ENCODE results near the gene LETM1.

LETM1 gene

DNA sequence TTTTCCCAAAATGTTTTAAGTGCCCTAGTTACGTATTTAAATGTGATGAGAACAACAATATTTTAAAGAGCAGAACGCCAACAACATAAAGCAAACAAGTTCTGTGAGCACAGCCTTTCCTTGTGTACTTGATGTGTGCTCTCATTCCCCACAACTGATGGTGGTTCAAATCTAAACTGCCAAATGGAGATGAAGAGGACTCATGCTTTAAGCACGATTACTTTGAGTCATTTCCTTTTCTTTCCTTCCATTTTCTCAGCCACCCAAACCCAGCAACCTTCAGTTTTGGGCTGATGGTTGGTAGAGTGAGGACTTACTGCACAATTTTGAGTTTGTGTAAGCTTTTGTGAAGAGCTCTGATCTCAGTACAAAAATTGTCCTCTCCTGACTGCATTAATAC, 16.9 kb upstream of the LETM1 start:
- DNase-seq (ENCODE audit: low read depth in 2 of 2), result no peak

DNA sequence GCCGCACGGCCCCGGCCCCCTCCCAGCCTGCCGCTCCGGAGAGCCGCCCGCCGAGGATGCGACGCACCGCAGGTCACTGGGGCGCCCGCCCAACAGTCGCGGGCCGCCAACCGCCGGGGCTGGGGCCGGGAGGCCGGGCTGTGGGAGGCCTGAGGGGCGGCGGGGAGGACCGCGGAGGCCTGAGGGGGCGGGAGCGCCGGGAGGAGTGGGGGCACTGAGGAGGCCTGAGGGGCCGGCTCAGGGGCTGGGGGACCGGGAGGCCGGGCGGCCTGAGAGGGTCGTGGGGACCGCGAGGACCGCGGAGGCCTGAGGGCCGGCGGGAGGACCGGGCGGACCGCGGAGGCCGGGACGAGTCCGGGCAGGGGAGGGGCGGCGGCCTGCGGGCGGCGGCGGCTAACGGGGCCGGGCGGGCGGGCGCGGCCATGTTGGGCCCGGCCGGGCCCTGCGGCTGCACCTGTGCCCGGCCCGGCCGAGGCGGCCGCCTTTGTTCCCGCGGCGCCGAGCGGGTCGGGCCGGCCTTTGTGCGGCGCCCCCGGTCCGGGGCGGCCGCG, 15.6 kb upstream of the LETM1 start:
- DNase-seq (ENCODE audit: low read depth in 2 of 2), result peak in 1 of 2 donors; percentile 21

DNA sequence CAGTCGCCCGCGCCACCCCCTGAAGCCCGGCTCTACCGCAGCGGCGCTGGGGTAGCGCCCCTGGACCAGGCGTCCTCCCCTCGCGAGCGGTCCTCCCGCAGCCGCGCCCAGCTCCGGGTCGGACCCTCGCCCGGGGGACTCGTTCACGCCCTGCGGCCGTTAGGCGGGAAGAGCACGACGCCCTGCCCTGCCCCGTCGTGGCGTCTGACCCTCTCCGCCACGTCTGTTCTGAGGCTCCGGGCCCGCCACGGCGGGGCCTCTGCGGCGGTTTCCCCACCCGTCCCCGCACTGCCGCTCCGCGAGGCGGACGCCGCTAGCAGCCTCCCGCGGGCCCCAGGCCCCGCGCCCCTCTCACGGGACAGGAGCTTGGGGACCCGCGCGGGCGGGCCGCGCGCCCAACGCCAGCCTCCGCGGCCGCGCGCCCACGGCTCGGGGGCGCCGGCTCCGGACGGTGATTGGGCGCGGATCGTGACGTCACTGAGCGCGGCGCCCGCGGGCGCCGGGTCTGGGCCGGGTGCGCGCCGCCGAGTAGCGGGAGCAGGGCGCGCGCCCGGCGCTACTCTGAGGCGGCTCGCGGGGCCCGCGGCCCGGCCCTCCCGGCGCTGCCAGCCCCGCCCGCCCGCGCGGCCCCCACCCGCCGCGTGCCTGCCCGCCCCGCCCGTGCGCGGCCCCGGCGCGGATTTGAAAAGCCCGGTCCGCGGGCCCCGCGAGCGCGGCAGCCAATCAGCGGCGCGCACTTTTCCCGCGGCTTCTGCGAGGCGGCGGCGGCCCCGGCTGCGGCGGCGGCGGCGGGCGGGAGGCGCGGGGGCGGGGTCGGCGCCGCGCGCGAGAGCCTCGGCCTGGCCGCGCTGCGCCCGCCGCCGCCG, 14.9 kb upstream of the LETM1 start, which contains the start of gene NSD2:
TSS of gene NSD2 (plus strand) at position 816 of the 866 bp plus-strand sequence. CDS start 29,262 bp downstream, outside the sequence.
- DNase-seq (ENCODE audit: low read depth in 2 of 2), result peak; percentile 72 to 86

DNA sequence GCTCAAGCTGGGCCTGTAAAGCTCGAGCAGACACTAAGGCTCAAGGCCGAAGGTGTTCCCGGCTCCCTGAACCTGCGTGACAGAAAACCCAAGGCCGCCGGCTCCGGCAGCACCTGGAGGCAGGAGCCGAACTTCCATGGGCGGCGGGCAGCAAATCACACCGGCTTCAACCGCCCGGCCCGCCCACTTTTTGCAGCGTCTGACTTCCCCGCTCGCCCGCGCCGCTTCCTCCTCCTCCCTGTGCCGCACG, 14.3 kb upstream of the LETM1 start:
- DNase-seq (ENCODE audit: low read depth in 2 of 2), result peak; percentile 70 to 71

DNA sequence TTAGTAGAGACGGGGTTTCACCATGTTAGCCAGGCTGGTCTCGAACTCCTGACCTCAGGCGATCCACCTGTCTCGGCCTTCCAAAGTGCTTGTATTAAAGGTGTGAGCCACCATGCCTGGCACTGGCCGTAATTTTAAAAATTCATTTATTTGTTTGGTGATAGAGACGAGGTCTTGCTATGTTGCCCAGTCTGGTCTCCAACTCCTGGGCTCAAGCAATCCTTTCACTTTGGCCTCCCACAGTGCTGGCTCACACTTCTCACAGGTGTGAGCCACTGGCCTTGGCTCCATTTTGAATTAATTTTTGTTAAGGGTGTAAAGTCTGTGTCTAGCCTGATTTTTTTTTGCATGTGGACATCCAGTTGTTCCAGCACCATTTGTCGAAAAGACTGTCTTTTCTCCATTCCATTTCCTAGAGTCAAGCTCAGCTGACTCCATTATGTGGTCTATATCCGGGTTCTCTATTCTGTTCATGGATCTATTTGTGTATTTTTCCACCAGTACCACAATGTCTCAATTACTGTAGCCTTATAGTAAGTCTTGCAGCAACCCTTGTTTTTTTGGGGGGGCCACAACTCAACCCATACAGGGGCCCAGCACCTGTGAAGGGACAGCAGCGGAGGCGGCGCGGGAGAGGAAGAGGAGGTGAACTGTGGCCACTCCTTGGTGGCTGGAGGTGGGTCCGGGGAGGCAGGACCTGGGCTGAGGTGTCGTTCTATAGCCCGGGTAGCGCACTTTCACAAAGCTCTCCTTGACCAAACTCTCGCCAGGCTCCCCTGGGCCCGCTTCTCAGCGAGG, 13.8 kb upstream of the LETM1 start:
- DNase-seq (ENCODE audit: low read depth in 2 of 2), result no peak

DNA sequence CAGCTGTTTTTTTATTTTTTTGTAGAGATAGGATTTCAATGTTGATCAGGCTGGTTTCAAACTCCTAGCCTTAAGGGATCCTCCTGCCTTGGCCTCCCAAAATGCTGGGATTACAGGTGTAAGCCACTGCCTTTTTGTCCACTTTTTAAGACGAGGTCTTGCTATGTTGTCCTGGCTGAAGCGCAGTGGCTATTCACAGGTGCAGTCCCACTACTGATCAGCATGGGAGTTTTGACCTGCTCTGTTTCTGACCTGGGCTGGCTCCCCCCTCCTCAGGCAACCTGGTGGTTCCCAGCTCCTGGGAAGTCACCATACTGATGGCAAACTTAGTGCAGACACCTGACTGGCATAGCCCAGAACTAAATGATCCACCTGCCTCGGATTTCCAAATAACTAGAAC, 13.0 kb upstream of the LETM1 start:
- no peak for DNase-seq (ENCODE audit: low read depth in 2 of 2)

DNA sequence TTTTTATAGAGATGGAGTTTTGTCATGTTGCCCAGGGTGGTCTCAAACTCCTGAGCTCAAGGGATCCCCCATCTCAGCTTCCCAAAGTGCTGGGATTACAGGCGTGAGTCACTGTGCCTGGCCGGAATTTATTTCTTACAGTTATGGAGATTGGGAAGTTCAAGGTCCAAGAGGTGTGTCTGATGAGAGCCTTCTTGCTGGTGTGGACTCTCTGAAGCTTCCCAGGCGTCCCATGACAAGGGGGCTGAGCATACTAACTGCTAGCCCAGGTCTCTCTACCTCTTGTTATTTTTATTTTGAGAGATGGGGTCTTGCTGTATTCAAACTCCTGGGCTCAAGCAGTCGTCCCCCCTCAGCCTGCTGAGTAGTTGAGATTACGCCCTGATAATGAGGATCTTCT, 12.3 kb upstream of the LETM1 start:
- no peak for DNase-seq (ENCODE audit: low read depth in 2 of 2)

DNA sequence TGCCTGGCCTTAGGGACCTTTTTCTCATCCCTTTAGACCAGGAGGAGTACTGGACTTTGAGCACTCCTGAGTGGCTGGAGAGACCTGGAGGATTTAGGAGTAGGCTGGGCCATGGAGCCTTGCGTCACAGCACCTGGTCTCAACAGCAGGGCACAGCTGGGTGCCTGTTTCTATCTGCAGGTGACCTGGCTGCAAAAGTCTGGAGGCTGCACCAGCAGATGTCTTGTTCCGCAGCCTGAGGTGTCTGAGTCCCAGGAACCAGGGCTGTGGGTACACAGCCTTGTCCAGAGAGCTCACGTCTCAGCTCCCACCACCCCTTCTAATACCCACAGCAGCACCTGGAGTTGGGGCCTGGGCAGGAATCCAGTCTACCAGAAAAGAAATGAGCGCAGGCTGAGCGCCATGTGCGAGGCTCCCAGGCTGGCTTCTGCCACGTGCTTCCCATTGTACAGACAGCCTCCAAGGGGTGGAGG, 10.3 kb upstream of the LETM1 start:
- DNase-seq (ENCODE audit: low read depth in 2 of 2), result no peak

DNA sequence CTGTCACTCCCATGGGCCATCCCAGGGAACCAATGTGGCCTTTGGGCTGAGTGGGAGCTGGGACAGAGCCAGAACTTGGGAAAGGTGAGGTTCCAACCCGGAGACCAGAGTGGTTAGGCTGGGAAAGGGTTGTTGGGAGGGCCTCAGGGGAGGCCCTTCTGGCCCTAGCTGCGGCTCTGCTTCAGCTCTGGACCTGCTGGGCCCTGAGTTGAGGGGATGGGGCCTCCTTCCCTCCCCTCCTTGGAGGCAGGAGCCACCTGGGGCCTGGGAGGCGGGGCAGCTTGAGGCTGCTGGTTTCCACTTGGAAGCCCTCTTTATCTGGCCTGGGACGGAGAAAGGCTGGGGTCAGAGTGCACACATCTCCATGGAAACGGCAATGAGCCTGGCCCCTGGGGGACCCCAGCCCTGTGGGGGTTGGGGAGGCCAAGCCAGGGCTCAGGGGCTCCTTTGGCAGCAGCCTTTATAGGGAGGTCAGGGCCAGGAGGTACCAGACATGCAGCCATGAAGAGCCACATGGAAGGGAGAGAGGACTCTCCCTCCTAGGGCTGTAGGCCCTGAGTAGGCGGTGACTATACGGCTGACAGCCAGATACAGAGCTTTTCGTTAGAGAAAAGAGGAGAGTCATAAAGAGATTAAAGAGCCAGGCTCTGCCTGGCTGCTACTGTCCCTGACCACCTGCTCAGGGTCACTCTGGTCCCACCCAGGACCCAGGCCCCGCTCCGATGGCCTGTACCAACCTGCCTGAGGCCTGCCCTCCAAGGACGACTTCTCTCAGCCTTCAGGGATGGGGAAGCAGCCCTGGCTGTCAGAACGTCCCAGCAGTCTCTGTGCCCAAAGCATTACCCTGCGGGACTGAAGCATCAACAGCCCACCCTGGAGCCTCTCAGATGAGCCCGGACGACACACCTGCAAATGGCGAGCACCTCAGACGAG, 8.4 kb upstream of the LETM1 start:
- DNase-seq (ENCODE audit: low read depth in 2 of 2), result no peak

DNA sequence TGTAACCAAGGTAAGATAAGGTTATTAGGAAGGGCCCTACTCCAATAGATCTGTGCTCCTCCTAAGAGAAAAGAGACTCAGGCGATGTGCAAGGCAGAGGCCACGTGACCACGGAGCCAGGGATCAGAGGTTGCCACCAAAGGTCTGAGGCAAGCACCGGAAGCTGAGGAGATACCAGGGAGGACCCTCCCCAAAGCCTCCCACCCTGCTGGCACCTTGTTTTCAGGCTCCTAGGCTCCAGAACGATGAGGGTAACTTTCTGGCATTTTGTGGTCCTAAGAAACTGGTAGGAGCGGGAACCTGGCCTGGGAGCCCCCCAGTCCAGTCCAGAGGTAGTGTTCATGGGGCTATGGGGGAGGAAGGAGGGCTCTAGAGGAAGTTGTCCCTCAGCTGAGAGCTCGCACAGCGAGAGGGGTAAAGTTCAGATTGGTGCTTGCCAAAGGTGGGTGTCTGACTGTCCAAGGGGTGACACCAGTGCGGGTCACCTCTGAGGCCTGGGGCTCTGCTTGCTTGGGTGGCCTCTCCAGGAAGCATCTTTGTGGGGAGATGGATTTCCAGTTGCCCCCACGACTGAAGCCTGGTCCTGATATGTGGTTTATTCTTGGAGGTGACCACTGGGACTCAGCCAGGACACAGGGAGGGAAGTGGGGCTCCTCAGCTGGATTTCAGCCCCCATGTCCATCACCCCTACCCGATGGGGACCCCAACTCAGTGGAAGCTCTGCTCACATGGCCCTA, 7.5 kb upstream of the LETM1 start:
- no peak for DNase-seq (ENCODE audit: low read depth in 2 of 2)

DNA sequence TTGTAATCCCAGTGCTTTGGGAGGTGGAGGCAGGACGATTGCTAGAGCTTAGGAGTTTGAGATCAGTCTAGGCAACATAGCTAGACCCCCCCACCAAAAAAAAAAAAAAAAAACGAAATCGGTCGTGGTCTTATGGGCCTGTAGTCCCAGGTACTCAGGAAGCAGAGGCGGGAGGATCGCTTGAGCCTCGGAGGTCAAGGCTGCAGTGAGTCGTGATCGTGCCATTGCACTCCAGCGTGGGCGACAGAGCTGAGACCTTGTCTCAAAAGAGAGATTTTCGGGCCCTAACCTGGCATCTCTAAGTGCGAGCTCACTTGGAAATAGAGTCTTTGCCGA, 7.0 kb upstream of the LETM1 start:
- DNase-seq (ENCODE audit: low read depth in 2 of 2), result no peak

DNA sequence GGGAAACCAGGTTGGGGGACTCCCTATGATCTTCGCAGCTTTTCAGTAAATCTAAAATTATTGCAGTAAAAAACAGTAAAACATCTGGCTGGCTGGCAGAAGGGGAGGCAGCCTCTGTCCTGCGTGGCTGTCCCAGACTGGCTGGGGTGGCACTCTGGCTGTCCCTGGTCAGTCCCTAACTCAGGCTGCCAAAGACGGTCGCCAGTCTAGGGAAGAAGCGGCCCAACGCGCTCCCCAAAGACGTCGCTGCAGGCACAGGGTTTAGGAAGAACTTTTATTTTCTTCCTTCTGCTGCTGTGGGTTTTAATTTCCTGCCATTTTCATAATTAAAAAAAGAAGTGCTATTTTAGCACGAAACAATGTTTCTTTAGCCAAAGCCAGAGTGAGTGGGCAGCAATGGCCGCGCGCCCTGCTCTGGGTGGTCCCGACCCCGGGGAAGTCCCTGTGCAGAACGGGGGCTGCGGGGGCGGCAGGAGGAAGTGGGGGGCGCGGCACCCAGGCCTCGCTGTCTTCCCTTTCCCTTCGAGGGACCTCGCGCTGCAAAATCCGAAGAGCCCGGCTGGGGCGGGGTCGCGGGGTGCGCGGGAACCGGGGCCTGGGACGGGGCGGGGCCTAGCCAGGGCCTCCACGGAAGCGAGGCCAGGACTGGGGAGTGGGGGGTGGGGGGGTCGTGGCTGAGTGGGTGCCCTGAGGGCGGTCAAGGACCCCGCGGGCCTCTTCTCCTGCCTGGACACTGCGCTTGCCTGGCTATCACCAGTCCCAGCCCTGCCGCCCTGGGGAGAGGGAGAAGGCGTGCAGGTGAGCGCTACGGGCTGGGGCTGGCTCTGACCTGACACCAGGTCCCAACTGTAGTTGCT, 6.3 kb upstream of the LETM1 start:
- DNase-seq (ENCODE audit: low read depth in 2 of 2), result no peak

DNA sequence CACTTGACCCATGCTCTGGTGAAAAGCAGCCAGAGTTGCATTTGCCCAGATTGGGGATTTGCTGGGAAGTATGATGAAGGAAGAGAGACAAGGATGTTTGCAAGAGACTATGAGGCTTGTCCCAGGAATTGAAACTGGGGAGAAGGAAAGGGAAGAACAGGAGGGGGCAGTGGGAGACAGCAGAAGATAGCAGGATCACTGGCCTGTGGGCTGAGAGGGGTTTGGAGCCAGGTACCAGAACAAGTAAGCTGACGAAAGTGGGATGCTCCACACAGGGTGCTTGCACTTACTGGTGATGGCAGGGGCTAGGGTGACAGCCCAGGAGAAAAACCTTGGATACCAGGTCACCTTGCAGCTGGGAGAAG, 3.4 kb upstream of the LETM1 start:
- DNase-seq (ENCODE audit: low read depth in 2 of 2), result no peak

DNA sequence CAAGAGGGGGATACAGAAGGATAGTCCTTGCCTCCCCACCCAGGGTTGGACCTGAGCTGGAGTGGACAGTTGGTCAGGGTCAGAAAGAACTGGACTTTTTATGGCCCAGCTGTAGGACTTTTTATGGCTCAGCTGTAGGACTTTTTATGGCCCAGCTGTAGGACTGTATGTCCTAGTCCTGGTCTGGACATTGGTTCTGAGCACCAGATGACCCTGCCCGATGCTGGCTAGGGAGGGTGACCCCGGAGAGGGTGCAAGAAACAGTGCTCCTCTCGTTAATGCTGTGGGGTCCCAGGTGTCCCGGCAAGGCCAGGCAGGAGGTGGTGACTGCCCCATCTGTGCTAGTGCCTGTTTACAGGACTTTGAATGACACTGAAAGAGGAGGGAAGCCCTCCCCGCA, 2.0 kb upstream of the LETM1 start:
- DNase-seq (ENCODE audit: low read depth in 2 of 2), result no peak

DNA sequence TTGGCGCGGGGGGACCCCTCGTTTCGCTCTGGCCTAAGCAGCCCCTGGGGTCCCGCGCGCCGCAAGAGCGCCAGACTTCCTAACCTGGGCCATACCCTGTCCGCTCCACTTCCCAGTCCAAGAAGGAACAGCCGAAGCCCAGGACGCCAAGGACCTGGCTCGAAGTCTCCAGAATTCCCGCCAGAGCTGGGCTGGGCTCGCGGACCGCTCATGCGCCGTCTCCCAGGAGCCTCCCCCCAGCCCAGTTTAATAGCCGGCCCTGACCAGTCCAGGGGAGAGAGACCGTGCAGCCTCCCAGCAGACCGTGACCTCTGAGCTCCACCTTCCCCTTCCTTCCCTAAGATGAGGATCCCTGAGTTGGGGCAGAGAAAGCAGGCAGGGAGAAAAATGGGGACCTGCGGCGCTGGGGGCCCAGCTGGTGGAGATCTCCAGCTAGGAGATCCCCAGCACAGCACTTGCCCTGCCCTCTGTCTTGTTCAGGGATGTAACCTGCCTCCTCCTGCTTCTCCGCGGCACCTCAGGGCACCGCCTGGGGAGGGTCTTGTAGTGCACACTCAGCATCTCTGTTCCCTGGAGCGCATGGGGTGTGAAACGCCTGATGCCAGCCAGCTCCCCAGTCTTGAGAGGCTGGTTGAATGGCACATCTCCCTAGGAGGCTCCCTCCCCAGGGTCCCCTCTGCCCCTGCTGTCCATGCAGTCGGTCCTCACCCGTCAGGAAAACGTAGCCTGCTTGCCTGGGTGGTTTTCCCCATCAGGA, 1.2 kb upstream of the LETM1 start:
- no peak for DNase-seq (ENCODE audit: low read depth in 2 of 2)

DNA sequence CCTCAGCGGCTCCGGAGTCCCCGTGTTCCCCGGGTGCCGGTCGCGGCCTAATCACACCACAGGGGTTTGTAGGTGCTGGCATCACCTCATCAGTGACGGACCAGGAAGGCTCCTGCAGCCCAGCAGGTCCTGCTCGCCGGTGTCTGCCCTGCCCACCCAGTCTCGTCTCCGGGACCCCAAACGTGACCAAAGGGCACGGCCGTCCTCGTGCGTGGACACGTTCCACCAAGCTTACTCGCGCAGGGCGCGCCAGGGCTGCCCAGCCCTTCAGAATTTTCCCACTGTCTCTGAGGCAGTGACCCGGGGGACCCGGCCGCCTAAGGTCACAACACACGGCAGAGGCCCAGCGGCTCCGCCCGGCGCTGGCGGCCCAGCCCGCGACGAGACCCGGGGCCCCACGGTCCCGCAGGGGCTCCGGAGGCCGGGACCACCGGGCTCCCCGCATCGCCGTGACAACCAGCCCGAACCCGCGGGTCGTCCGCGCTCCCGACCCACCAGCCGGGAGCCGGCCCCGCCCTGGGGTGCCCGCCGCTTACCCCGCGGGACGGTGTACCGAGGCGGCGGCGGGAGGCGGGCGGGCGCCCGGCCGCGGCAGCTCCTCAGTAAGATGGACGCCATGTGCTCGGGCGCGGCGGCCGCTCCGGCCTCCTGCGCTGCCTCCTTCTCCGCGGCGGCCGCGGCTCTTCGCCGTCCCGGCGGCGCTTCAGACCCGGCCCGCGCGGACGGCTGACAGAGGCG, 454 bp downstream of the LETM1 start:
- DNase-seq (ENCODE audit: low read depth in 2 of 2), result no peak

DNA sequence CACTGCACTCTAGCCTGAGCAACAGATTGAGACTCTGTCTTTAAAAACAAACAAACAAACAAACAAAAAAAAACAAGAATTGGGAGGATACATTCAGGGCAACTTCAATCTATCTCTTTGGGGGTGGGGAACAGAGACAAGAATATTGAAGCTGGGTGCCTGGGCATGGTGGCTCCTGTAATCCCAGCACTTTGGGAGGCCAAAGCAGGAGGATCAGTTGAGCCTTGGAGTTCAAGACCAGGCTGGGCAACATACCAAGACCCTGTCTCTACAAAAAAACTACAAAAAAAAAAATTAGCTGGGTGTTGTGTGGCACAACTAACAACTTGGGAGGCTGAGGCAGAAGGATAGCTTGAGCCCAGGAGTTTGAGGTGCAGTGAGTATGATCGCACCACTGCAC, 1.2 kb downstream of the LETM1 start:
- DNase-seq (ENCODE audit: low read depth in 2 of 2), result no peak

DNA sequence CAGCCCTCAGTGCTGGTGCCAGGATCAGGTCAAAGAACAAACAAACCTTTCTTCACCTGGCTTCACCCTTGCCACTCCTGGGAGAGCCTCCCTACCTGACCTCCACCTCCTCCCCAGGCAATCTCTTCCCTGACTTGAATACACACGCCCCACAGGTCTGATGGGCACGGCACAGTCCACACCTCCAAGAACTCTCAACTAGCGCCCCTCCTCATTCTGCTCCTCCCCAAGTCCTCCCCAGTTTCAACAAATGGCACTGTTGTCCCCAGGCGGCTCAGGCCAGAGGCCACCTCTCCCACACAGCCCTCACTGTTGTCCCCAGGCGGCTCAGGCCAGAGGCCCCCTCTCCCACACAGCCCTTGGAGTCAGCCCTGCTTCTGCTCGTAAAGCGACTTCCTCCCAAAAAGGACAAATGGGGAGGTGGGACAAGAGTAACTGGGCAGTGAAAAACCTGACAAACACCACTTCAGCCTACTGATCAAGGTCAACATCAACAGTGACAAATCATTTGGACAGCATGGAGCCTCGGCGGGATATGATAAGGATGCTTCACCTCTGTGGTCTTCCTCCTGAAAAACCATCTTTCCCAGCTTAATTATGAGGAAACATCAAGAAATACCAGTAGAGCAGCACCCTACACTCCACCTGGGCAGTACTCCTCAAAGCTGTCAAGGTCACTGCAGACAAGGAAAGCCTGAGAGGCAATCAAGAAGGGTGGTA, 2.9 kb downstream of the LETM1 start:
- DNase-seq (ENCODE audit: low read depth in 2 of 2), result no peak
